Measurements from ENCODE around the gene C5orf46.

DNA sequence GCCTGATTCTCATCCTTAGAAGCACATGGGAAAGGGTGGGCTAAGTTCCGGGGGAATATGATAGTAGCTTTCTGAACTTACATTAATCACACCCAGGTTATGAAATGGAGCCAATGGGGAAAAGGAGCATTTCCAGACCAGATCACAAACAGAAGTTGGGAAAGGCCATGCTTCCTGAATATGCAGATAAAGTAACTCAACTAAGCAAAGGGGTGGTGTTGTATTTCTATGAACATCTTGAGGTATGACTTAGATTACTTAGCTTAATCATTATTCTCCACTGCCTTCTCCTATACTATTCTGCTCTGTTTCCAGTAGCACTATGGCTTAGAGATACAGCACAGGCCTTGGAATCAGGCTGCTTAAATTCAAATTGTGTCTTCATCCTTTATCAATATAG lies 10.5 kb downstream of the C5orf46 start:
- TF ChIP-seq, protein P1, sequence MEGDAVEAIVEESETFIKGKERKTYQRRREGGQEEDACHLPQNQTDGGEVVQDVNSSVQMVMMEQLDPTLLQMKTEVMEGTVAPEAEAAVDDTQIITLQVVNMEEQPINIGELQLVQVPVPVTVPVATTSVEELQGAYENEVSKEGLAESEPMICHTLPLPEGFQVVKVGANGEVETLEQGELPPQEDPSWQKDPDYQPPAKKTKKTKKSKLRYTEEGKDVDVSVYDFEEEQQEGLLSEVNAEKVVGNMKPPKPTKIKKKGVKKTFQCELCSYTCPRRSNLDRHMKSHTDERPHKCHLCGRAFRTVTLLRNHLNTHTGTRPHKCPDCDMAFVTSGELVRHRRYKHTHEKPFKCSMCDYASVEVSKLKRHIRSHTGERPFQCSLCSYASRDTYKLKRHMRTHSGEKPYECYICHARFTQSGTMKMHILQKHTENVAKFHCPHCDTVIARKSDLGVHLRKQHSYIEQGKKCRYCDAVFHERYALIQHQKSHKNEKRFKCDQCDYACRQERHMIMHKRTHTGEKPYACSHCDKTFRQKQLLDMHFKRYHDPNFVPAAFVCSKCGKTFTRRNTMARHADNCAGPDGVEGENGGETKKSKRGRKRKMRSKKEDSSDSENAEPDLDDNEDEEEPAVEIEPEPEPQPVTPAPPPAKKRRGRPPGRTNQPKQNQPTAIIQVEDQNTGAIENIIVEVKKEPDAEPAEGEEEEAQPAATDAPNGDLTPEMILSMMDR (IDR thresholded peaks at IDR 0.05): no peak
- no peak for TF ChIP-seq POLR2A (IDR thresholded peaks at IDR 0.05)

Measured in adrenal gland (tissue), 5 donors.